ENCODE measurements around the gene NEK8.

- no peak for TF ChIP-seq POLR2A (IDR thresholded peaks at IDR 0.05)
- TF ChIP-seq CTCF (IDR thresholded peaks at IDR 0.05) = peak; percentile 99 to 100 (median 100)
Measured at GRCh38 chr17:28726627-28727491, 1.7 kb upstream of the NEK8 start.
